H7 (cell line): ENCODE results near the gene FAP. TPM values are rescaled to one million over a fixed set of nuclear protein-coding genes. Genes with fewer than 3 reads are reported as not detected.

Experiments
- DNase-seq: peaks from one replicate; pipeline ENCODE4 v3.0.0; 2012
- H3K27me3 ChIP-seq: 2 replicates; pipeline ENCODE4 v1.6.0; 2011; ENCODE audit warnings: mild to moderate bottlenecking, low read length; ENCODE audit not compliant: control insufficient read depth, insufficient read depth
- H3K36me3 ChIP-seq: replicated peaks from 2 replicates; pipeline ENCODE4 v1.5.1; 2011; ENCODE audit warnings: low read length; ENCODE audit not compliant: control insufficient read depth, insufficient read depth
- H3K4me3 ChIP-seq: 2 replicates; pipeline ENCODE4 v1.5.1; 2011; ENCODE audit warnings: low read depth, mild to moderate bottlenecking, control low read depth, low read length, moderate library complexity; ENCODE audit not compliant: insufficient read depth
- total RNA-seq: library from RNA; depleted of rRNA; stranded (reverse); fragments of >200 nt; shearing (Covaris generic); gene quantifications from 2 replicates; pipeline ENCODE4 v1.2.3, GENCODE V29; 2014; rRNA removed

Gene FAP
- total RNA-seq, 1 experiment from 2014 or later, result not detected

GRCh38 chr2:162152147-162152546, 91.1 kb downstream of the FAP start, which contains the start of gene GCG:
TSS of gene GCG (minus strand) at chr2:162152247. CDS start at chr2:162149178, 3,069 bp downstream.
- H3K36me3 ChIP-seq, result no peaks in the 10 kb centered on the region
- H3K27me3 ChIP-seq, result no peaks in the 10 kb centered on the region
- no peak within 1 kb of the TSS for H3K4me3 ChIP-seq
- DNase-seq, result no peak

- no peaks in the 10 kb centered on the region for H3K36me3 ChIP-seq
- H3K4me3 ChIP-seq, result no peak overlapping the region
- H3K27me3 ChIP-seq, result no peaks in the 10 kb centered on the region
- no peak for DNase-seq
These were observed 93.3 kb downstream of the FAP start for GRCh38 chr2:162149940-162150339.

GRCh38 chr2:162149466-162149865, 93.8 kb downstream of the FAP start:
- H3K36me3 ChIP-seq, result no peaks in the 10 kb centered on the region
- H3K27me3 ChIP-seq, result no peaks in the 10 kb centered on the region
- no peak for DNase-seq
- no peak overlapping the region for H3K4me3 ChIP-seq

- H3K27me3 ChIP-seq, result no peaks in the 10 kb centered on the region
- no peak for DNase-seq
- no peak overlapping the region for H3K4me3 ChIP-seq
- H3K36me3 ChIP-seq, result no peaks in the 10 kb centered on the region
These were observed 94.3 kb downstream of the FAP start for GRCh38 chr2:162148956-162149355.

DNA sequence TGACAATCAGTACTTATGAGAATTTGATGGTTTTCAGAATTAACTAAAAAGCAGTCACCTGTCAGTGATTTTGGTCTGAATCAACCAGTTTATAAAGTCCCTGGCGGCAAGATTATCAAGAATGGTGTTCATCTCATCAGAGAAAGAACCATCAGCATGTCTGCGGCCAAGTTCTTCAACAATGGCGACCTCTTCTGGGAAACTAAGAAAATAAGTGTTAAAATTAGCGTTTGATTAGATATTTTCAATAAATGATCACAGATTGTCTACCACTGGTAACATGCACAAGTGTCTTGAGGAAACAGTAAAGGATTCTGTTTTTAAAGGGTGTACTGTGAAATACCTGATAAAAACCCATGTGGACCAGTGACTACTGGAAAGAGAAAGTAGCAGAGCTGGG, 99.3 kb downstream of the FAP start:
- Histone ChIP-seq H3K36me3 (no peaks in the 10 kb centered on the region), H3K27me3 (no peaks in the 10 kb centered on the region), H3K4me3 (no peak overlapping the region)
- no peak for DNase-seq

GRCh38 chr2:162138310-162138709, 104.9 kb downstream of the FAP start:
- no peak for DNase-seq
- Histone ChIP-seq H3K36me3 (no peaks in the 10 kb centered on the region), H3K4me3 (no peak overlapping the region), H3K27me3 (no peaks in the 10 kb centered on the region)

- no peak for DNase-seq
- Histone ChIP-seq H3K36me3 (no peaks in the 10 kb centered on the region), H3K4me3 (no peak overlapping the region), H3K27me3 (no peaks in the 10 kb centered on the region)
These were observed 115.8 kb downstream of the FAP start for GRCh38 chr2:162127422-162127821.

DNA sequence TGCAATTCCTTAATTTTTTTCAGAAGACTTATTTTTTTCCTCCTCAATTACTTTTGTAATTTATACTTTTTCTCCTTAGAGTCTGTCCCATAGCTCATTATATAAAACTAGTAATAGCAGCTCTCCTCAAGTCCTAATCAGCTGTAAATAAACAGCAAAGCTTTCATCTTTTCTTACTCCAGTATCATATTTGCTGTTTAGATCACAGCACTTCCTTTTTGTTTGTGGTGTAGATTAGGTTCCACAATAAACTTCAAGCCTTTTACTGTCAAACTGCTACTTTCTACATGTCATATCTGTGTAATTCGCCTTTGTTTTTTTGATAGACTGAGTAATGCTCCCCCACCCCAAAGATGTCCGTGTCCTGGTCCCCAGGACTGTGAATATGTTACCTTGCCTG, 116.7 kb downstream of the FAP start:
- DNase-seq, result no peak
- no peaks in the 10 kb centered on the region for H3K36me3 ChIP-seq

DNA sequence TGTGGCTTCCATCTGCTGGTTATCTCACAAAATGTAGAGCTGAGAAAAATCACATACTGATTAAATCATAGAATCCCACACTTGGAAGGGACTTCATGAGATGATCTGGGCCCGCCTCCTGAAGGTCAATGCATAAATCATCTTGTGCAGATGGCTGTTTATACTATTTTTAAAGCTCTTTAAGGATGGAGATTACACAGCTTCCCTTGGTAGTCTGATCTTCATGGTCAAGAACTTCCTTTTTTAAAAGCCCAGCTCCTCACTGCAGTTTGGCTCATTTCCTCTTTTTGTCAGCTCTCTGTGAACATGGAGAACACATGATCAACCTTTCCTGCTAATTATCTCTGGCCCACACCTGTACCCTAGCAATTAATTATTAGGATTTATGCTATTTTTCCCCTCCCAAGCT, 117.1 kb downstream of the FAP start:
- Histone ChIP-seq H3K27me3 (no peaks in the 10 kb centered on the region), H3K36me3 (no peaks in the 10 kb centered on the region), H3K4me3 (no peak overlapping the region)
- no peak for DNase-seq

More for the DNA sequence above, 116.7 kb downstream of the FAP start:
- no peaks in the 10 kb centered on the region for H3K27me3 ChIP-seq
- H3K4me3 ChIP-seq, result no peak overlapping the region

DNA sequence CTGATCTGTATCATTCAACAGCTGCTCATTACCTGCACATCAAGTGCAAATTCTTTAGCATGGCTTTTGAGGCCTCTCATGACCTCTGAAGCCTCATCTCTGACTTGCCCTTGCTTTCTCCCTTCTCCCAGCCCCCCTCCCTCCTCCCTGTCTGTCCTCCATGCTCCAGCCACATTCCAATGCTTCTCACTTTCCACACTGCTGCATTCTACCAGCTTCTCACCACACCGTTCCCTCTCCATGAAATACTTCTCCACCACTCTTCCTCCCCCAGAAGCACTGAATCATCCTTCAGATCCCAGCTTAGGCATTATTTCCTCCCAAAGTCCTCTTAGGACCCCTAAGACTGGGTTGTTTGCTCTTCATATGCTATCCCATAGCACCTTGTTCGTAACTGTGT, 118.1 kb downstream of the FAP start:
- H3K4me3 ChIP-seq, result no peak overlapping the region
- H3K27me3 ChIP-seq, result no peaks in the 10 kb centered on the region
- DNase-seq, result no peak
- H3K36me3 ChIP-seq, result no peaks in the 10 kb centered on the region

DNA sequence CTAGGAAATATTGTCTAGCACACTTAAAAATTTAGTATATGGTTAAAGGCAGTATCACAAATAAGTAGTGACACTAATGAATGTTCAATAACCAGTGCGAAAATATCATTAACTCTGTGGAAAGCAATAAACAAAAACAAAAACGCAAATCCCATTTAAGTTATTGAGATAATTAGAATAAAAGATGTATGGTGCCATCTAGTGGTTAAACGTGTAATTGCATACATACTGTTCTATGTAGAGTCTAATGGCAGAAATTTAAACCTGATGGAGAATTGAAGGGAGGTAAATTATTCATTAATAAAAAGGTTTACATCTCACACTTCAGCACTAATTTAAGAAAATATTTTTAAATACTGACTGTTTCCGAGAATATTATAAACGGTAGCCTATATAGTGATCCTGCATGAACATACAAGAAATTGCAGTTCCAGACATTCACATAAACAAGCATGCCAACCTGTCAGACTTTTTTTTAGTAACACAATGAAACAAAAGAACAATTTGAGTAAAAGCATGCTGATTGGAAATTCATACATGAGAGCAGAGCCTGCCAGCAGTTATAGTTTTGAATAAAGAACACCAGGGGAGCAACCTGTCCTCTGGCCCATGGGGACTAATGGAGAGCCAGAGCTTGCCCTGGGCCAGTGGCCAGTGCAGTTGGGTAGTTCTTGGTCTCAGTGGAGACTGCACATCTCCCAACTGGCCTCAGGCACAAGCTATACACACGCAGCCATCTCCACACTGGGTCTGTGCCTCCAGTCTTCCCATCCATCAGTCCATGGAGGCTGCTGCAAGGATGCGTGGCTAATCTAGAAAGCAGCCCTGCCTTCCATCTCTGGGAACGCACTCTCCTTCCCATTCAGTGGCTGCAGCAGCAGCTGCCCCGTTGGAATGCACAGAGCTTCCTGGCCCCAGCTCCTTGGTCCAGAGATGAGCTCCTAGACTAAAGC, 119.2 kb downstream of the FAP start:
- peak; percentile 47 for DNase-seq
- no peaks in the 10 kb centered on the region for H3K27me3 ChIP-seq
- no peaks in the 10 kb centered on the region for H3K36me3 ChIP-seq
- no peak overlapping the region for H3K4me3 ChIP-seq

Other genes starting within 250 kb of the FAP start
- gene DPP4, start 169.2 kb downstream of the FAP start, total RNA-seq, result 1.6 and 4.3 TPM in 2 replicates
- not detected in 2 replicates for gene GCG, start 91.2 kb downstream of the FAP start, total RNA-seq
- gene IFIH1, start 75.2 kb upstream of the FAP start, total RNA-seq, result 0.55 TPM in 1 of 2 replicates, not detected in the other
- gene GCA, start 100.7 kb upstream of the FAP start, total RNA-seq, result 23.1 and 34.8 TPM in 2 replicates